Activated CD8-positive, alpha-beta T cell treated with anti-CD3 and anti-CD28 coated beads for 36 hours (primary cell): Measurements from ENCODE around the gene RCE1. TPM values are rescaled to one million over a fixed set of nuclear protein-coding genes. Genes with fewer than 3 reads are reported as not detected.

ENCODE experiments used
- ATAC-seq: fragments of 200-7000 bp; cut with Tn5 transposase; one replicate; pipeline ENCODE4 v1.10.0; 2021; ENCODE audit warnings: mild to moderate bottlenecking, moderate library complexity
- CTCF ChIA-PET: fragments of 350-600 bp; sonication (Branson Sonifier 250); formaldehyde crosslinking; loops from one replicate; lab custom pipeline; 2021; ENCODE audit warnings: antibody characterized with exemption; lab: Charles Lee
- POLR2A ChIA-PET: fragments of 350-600 bp; sonication (Branson Sonifier 250); formaldehyde crosslinking; loops from one replicate; lab custom pipeline; 2021; ENCODE audit warnings: antibody characterized with exemption; lab: Charles Lee
- DNase-seq: peaks from one replicate; pipeline ENCODE4 v3.0.0-alpha.2; 2020
- H3K27ac Mint-ChIP-seq: one replicate; pipeline ENCODE4 v1.8.0; 2021; ENCODE audit warnings: mild to moderate bottlenecking, mixed read lengths
- H3K27me3 Mint-ChIP-seq: one replicate; pipeline ENCODE4 v1.8.0; 2021; ENCODE audit warnings: mixed read lengths
- H3K36me3 Mint-ChIP-seq: one replicate; pipeline ENCODE4 v1.8.0; 2021; ENCODE audit warnings: low read depth, mixed read lengths
- H3K4me1 Mint-ChIP-seq: one replicate; pipeline ENCODE4 v1.8.0; 2021; ENCODE audit warnings: low read depth, mixed read lengths
- H3K4me3 Mint-ChIP-seq: one replicate; pipeline ENCODE4 v1.8.0; 2021; ENCODE audit warnings: mild to moderate bottlenecking, moderate library complexity, mixed read lengths
- H3K9me3 Mint-ChIP-seq: one replicate; pipeline ENCODE4 v1.8.0; 2021; ENCODE audit warnings: mixed read lengths
- intact Hi-C: fragments of 100-400 bp; cut with micrococcal nuclease; formaldehyde crosslinking; loops from one replicate; pipeline ENCODE4 v1.10.0; 2022
- total RNA-seq, 2 experiments: library from RNA; stranded (reverse); gene quantifications; one replicate each; pipeline ENCODE4 v1.2.3, GENCODE V29; 2021
- TF ChIP-seq, protein P1 (sequence below): fragments of 200-600 bp; IDR thresholded peaks from one replicate; pipeline ENCODE4 v1.8.0; 2022; ENCODE audit warnings: antibody characterized with exemption, mild to moderate bottlenecking

The RCE1 gene
- total RNA-seq, 2 experiments from 2014 or later = 22.1 to 26.8 TPM

- TF ChIP-seq, protein P1, sequence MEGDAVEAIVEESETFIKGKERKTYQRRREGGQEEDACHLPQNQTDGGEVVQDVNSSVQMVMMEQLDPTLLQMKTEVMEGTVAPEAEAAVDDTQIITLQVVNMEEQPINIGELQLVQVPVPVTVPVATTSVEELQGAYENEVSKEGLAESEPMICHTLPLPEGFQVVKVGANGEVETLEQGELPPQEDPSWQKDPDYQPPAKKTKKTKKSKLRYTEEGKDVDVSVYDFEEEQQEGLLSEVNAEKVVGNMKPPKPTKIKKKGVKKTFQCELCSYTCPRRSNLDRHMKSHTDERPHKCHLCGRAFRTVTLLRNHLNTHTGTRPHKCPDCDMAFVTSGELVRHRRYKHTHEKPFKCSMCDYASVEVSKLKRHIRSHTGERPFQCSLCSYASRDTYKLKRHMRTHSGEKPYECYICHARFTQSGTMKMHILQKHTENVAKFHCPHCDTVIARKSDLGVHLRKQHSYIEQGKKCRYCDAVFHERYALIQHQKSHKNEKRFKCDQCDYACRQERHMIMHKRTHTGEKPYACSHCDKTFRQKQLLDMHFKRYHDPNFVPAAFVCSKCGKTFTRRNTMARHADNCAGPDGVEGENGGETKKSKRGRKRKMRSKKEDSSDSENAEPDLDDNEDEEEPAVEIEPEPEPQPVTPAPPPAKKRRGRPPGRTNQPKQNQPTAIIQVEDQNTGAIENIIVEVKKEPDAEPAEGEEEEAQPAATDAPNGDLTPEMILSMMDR = no peak
- H3K27me3 Mint-ChIP-seq = no peaks in the 10 kb centered on the region
- CTCF ChIA-PET = no interaction called here
- DNase-seq (no peak), ATAC-seq (no peak)
- H3K4me1 Mint-ChIP-seq = peaks cover 11% of the 10 kb centered on the region
- H3K36me3 Mint-ChIP-seq = no peaks in the 10 kb centered on the region
- intact Hi-C loops = no loop called here
- H3K27ac Mint-ChIP-seq = no peak overlapping the region
- no peaks in the 10 kb centered on the region for H3K9me3 Mint-ChIP-seq
- H3K4me3 Mint-ChIP-seq = no peak overlapping the region
- POLR2A ChIA-PET = interaction anchor here (1.0 to 1.4 kb wide), 2 partner anchors 8 to 32 kb away, joined by 3 to 4 read pairs; no protein-coding TSS in a partner anchor
These were observed 34.5 kb downstream of the RCE1 start for GRCh38 chr11:66877588-66878385.

GRCh38 chr11:66878474-66878873 lies 35.2 kb downstream of the RCE1 start:
- Mint-ChIP-seq H3K4me1 (peaks cover 11% of the 10 kb centered on the region), H3K4me3 (no peak overlapping the region), H3K27me3 (no peaks in the 10 kb centered on the region), H3K27ac (no peak overlapping the region), H3K36me3 (no peaks in the 10 kb centered on the region), H3K9me3 (no peaks in the 10 kb centered on the region)
- CTCF ChIA-PET = no interaction called here
- intact Hi-C loops = no loop called here
- ATAC-seq (no peak), DNase-seq (no peak)
- POLR2A ChIA-PET = interaction anchor here (1.0 to 1.4 kb wide), 2 partner anchors 9 to 33 kb away, joined by 3 to 4 read pairs; no protein-coding TSS in a partner anchor
- TF ChIP-seq, protein P1 = no peak

DNA sequence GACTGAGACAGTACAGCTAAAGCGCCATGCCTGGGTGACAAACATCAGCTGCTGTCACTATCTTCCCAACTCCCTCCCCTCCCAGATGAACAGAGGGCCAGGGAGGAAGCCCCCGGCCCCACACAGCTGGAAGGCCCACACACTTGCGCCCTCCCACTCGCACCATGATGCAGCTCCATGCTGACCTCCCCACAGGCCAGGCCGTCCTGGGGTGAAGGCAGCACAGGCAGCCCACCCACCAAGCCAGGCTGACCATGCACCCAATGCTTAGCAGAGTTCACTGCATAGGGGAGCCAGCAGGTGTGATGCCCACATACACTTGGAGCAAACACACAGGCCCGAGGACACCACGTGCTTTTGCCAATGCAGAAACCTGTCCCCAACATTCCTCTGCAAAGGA lies 35.8 kb downstream of the RCE1 start:
- Mint-ChIP-seq H3K36me3 (no peaks in the 10 kb centered on the region), H3K9me3 (no peaks in the 10 kb centered on the region), H3K27ac (no peak overlapping the region), H3K4me3 (no peak overlapping the region), H3K4me1 (peaks cover 11% of the 10 kb centered on the region), H3K27me3 (no peaks in the 10 kb centered on the region)
- no peak for DNase-seq
- intact Hi-C loops = no loop called here
- TF ChIP-seq, protein P1 = no peak
- no peak for ATAC-seq
- POLR2A ChIA-PET = interaction anchor here (1.4 kb wide), 1 partner anchor 33 kb away, joined by 4 read pairs; no protein-coding TSS in a partner anchor
- CTCF ChIA-PET = no interaction called here

DNA sequence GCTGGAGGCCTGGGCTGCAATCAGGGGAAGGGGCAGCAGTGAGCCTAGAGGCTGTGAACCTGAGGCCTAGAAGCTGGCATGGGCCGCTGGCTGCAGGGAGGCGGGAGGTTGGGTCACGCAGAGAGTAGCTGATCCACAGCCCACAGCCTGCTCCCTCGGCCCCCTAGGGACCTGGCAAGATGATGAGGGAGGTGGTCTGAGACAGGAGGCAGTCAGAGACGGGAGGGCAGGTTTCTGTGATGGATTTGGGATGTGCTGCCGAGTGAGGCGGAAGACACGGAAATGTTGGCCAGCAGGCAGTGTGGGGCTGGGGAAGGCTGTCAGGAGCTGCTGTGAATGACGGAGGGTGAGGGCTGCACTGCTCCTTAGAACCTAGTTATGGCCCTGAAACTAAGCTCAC lies 36.3 kb downstream of the RCE1 start:
- POLR2A ChIA-PET = interaction anchor here (0.9 kb wide), 1 partner anchor 9 kb away, joined by 4 read pairs; no protein-coding TSS in a partner anchor
- TF ChIP-seq, protein P1 = no peak
- intact Hi-C loops = no loop called here
- Mint-ChIP-seq H3K27me3 (no peaks in the 10 kb centered on the region), H3K4me3 (no peak overlapping the region), H3K36me3 (no peaks in the 10 kb centered on the region), H3K4me1 (peaks cover 11% of the 10 kb centered on the region), H3K27ac (no peak overlapping the region), H3K9me3 (no peaks in the 10 kb centered on the region)
- CTCF ChIA-PET = interaction anchor here (0.7 to 1.9 kb wide), 2 partner anchors 61 to 184 kb away, joined by 3 to 5 read pairs; no protein-coding TSS in a partner anchor
- no peak for DNase-seq
- ATAC-seq = no peak

DNA sequence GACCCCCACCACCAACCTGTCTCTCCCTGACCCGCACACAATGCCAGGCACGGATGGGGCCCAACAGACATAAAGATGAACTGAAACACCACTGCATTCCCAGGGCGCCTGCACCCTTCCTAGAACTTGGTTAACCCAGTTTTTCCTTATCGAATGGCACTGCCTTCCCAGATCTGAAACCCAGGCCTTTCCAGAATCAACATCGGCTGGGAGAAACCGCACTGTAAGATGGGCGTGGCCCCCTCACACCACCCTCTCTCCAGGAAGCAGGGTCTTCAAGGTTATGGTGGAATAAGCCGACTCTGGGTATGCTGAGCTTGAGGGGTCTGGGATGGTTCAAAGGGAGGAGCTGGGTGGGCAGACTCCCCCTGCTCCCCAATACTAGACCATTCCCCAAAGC lies 36.8 kb downstream of the RCE1 start:
- no peaks in the 10 kb centered on the region for H3K9me3 Mint-ChIP-seq
- TF ChIP-seq, protein P1 = no peak
- CTCF ChIA-PET = interaction anchor here (0.7 to 1.9 kb wide), 5 partner anchors 9 to 184 kb away, joined by 3 to 7 read pairs (median 4); no protein-coding TSS in a partner anchor
- H3K27me3 Mint-ChIP-seq = no peaks in the 10 kb centered on the region
- H3K36me3 Mint-ChIP-seq = no peaks in the 10 kb centered on the region
- H3K27ac Mint-ChIP-seq = no peak overlapping the region
- H3K4me3 Mint-ChIP-seq = no peak overlapping the region
- DNase-seq (no peak), ATAC-seq (no peak)
- peaks cover 11% of the 10 kb centered on the region for H3K4me1 Mint-ChIP-seq
- POLR2A ChIA-PET = interaction anchor here (0.9 kb wide), 1 partner anchor 10 kb away, joined by 4 read pairs; no protein-coding TSS in a partner anchor
- intact Hi-C loops = no loop called here
